BE2C (cell line): ENCODE measurements around the gene ZNF616.

Experiments used
- DNase-seq: peaks from one replicate; pipeline ENCODE4 v3.0.0-alpha.2; 2020
- H3K27me3 ChIP-seq: fragments of 250-450 bp; sonication (Bioruptor Pico); 2 replicates; pipeline ENCODE4 v1.5.1; 2020; ENCODE audit warnings: mild to moderate bottlenecking
- H3K36me3 ChIP-seq: fragments of 250-450 bp; sonication (Bioruptor Pico); 2 replicates; pipeline ENCODE4 v1.5.1; 2020; ENCODE audit warnings: mild to moderate bottlenecking
- H3K4me1 ChIP-seq: fragments of 250-450 bp; sonication (Bioruptor Pico); 2 replicates; pipeline ENCODE4 v1.5.1; 2020
- H3K4me3 ChIP-seq: 2 replicates; pipeline ENCODE4 v1.5.1; 2011; ENCODE audit warnings: low read depth, low read length
- H3K9me3 ChIP-seq: fragments of 250-450 bp; sonication (Bioruptor Pico); 2 replicates; pipeline ENCODE4 v1.5.1; 2020
- TF ChIP-seq, protein P1 (sequence below): IDR thresholded peaks from 2 replicates; pipeline ENCODE4 v1.5.1; 2012; ENCODE audit warnings: mild to moderate bottlenecking, low read depth, low read length

ZNF616 gene

DNA sequence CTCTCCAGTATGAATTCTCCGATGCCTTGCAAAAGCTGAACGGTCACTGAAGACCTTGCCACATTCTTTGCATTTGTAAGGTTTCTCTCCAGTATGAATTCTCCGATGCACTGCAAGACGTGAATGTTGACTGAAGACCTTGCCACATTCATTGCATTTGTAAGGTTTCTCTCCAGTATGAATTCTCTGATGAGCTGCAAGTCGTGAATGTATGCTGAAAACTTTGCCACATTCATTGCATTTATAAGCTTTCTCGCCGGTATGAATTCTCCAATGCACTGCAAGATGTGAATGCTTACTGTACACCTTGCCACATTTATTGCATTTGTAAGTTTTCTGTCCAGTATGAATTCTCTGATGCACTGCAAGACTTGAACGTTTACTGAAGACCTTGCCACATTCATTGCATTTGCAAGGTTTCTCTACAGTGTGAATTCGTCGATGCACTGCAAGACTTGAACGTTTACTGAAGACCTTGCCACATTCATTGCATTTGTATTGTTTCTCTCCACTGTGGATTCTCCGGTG, 24.1 kb downstream of the ZNF616 start:
- Histone ChIP-seq H3K4me3 (no peak overlapping the region), H3K9me3 (peaks cover 3% of the 10 kb centered on the region)

DNA sequence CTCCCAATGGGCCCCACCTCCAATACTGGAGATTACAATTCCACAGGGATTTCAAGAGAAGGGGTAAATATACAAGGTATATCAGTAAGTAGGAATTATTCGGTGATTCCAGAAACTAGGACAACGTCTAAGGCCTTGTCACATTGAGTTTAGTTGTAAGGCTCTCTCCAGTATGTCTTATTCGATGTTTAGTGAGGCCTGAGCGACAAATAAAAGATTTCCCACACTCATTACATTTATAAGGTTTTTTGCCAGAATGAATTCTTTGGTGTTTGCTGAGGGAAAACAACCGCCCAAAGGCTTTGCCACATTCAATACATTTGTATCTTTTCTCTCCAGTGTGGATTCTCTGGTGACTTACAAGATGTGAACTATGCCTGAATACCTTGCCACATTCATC, 25.0 kb downstream of the ZNF616 start:
- no peak for DNase-seq
- Histone ChIP-seq H3K4me3 (no peak overlapping the region), H3K9me3 (peaks cover 3% of the 10 kb centered on the region), H3K36me3 (peaks cover 35% of the 10 kb centered on the region), H3K27me3 (no peaks in the 10 kb centered on the region), H3K4me1 (no peaks in the 10 kb centered on the region)
- TF ChIP-seq, protein P1, sequence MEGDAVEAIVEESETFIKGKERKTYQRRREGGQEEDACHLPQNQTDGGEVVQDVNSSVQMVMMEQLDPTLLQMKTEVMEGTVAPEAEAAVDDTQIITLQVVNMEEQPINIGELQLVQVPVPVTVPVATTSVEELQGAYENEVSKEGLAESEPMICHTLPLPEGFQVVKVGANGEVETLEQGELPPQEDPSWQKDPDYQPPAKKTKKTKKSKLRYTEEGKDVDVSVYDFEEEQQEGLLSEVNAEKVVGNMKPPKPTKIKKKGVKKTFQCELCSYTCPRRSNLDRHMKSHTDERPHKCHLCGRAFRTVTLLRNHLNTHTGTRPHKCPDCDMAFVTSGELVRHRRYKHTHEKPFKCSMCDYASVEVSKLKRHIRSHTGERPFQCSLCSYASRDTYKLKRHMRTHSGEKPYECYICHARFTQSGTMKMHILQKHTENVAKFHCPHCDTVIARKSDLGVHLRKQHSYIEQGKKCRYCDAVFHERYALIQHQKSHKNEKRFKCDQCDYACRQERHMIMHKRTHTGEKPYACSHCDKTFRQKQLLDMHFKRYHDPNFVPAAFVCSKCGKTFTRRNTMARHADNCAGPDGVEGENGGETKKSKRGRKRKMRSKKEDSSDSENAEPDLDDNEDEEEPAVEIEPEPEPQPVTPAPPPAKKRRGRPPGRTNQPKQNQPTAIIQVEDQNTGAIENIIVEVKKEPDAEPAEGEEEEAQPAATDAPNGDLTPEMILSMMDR = no peak

More for the DNA sequence above, 24.1 kb downstream of the ZNF616 start:
- DNase-seq = no peak
- H3K27me3 ChIP-seq = no peaks in the 10 kb centered on the region
- TF ChIP-seq, protein P1 = no peak
- H3K36me3 ChIP-seq = peaks cover 41% of the 10 kb centered on the region
- H3K4me1 ChIP-seq = no peaks in the 10 kb centered on the region

DNA sequence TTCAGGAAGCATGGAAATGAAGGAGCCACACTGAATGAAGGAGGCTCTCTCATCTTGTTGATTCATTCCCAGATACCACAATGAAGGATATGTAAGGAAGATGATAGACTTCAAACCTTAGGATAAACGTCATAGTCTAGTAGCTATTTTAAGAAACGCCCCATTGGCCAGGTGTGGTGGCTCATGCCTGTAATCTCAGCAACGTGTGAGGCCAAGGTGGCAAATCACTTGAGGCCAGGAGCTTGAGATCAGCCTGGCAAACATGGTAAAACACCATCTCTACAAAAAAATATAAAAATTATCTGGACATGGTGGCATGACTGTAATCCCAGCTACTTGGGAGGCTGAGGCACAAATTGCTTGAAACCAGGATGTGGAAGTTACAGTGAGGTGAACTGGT, 27.1 kb downstream of the ZNF616 start:
- Histone ChIP-seq H3K4me1 (no peaks in the 10 kb centered on the region), H3K9me3 (peaks cover 3% of the 10 kb centered on the region), H3K36me3 (peaks cover 24% of the 10 kb centered on the region), H3K27me3 (no peaks in the 10 kb centered on the region), H3K4me3 (no peak overlapping the region)
- DNase-seq = no peak
- TF ChIP-seq, protein P1 = no peak

DNA sequence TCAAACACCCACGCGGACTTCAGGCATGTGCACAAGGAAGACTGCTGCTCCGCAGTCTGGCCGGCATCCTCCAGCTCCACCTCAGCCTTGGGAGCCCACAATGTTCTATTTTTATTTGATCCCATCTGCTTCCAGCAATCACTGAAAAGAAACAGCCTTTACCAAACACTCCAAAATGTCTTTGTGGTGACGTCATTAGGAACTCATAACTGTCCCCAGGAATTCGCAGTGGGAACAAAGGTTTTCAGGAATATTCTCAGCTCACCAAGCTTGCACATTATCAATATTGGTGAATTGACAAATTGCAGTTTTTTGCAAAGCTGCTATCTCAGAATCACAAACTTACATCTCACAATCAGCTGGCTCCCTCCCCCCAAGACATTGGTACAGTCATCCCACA, 29.0 kb downstream of the ZNF616 start:
- Histone ChIP-seq H3K9me3 (peaks cover 3% of the 10 kb centered on the region), H3K27me3 (no peaks in the 10 kb centered on the region), H3K4me1 (no peaks in the 10 kb centered on the region), H3K36me3 (peaks cover 10% of the 10 kb centered on the region), H3K4me3 (no peak overlapping the region)
- no peak for DNase-seq
- TF ChIP-seq, protein P1 = no peak

DNA sequence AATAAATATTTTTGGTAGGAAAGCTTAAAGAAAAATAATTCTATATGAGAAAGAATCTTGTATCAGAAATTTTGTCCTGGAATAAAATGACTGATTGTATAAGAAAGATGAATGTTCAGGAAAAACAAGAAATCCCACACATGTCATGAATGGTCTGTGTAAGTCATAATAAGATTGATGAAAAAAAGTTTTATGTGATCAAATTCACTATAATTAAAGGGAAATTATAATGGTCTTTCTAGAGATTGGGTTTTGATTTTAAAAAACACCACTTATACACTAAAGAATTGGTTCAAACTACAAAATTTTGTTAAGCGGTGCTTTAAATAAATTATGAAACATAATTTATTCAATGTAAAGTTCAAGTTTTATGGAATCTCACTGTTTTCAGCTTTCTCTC, 37.0 kb downstream of the ZNF616 start:
- no peaks in the 10 kb centered on the region for H3K9me3 ChIP-seq
- TF ChIP-seq, protein P1 = no peak
- no peak for DNase-seq

DNA sequence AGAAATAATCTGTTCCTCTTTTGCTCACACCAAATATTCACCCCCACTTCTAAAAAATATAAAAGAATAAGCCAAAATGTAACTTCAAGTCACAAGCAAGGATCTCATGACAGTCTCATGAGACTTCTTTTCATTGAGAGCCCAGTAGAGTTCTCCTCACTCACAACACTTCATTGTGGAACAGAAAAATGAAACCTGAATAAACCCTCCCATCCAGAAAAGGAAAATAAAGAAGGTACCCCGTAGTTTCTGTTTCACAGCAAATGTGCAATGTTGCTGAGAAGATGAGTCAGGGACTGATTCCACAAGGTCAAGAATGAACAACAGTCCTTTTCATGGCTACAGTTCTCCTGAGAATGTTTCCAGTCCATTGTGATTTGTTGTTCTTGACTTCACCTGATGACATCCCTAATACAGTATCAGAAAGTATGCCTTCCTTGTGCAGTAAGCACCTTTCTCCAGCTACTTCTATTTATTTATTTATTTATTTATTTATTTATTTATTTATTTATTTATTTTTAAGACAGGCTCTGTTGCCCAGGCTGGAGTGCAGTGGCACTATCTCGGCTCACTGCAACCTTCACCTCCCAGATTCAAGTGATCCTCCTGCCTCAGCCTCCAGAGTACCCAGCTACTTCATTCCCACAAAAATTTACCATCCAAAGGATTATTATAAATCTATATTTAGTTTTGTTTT, 37.7 kb downstream of the ZNF616 start:
- H3K27me3 ChIP-seq = no peaks in the 10 kb centered on the region
- H3K4me1 ChIP-seq = no peaks in the 10 kb centered on the region
- no peak overlapping the region for H3K4me3 ChIP-seq
- H3K9me3 ChIP-seq = no peaks in the 10 kb centered on the region; the same call in 1 of the 2 replicates
- no peaks in the 10 kb centered on the region for H3K36me3 ChIP-seq
- TF ChIP-seq, protein P1 = no peak
- DNase-seq = no peak

More for the DNA sequence above, 37.0 kb downstream of the ZNF616 start:
- Histone ChIP-seq H3K4me3 (no peak overlapping the region), H3K36me3 (no peaks in the 10 kb centered on the region), H3K27me3 (no peaks in the 10 kb centered on the region), H3K4me1 (no peaks in the 10 kb centered on the region)
